ENCODE measurements around the gene ARRDC1. TPM values are rescaled to one million over a fixed set of nuclear protein-coding genes. Genes with fewer than 3 reads are reported as not detected.

ARRDC1 gene, protein sequence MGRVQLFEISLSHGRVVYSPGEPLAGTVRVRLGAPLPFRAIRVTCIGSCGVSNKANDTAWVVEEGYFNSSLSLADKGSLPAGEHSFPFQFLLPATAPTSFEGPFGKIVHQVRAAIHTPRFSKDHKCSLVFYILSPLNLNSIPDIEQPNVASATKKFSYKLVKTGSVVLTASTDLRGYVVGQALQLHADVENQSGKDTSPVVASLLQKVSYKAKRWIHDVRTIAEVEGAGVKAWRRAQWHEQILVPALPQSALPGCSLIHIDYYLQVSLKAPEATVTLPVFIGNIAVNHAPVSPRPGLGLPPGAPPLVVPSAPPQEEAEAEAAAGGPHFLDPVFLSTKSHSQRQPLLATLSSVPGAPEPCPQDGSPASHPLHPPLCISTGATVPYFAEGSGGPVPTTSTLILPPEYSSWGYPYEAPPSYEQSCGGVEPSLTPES
- 24.5 to 27.3 TPM (median 27.2 TPM) in 3 replicates for total RNA-seq
- long read RNA-seq, transcript ARRDC1-201 (8 exons, 1,586 nt): major isoform, 28 of 57 reads
- long read RNA-seq, partial matches to known transcripts: 14 of 57 reads
- long read RNA-seq, other reads (novel, unspliced or antisense): 14 of 57 reads

DNA sequence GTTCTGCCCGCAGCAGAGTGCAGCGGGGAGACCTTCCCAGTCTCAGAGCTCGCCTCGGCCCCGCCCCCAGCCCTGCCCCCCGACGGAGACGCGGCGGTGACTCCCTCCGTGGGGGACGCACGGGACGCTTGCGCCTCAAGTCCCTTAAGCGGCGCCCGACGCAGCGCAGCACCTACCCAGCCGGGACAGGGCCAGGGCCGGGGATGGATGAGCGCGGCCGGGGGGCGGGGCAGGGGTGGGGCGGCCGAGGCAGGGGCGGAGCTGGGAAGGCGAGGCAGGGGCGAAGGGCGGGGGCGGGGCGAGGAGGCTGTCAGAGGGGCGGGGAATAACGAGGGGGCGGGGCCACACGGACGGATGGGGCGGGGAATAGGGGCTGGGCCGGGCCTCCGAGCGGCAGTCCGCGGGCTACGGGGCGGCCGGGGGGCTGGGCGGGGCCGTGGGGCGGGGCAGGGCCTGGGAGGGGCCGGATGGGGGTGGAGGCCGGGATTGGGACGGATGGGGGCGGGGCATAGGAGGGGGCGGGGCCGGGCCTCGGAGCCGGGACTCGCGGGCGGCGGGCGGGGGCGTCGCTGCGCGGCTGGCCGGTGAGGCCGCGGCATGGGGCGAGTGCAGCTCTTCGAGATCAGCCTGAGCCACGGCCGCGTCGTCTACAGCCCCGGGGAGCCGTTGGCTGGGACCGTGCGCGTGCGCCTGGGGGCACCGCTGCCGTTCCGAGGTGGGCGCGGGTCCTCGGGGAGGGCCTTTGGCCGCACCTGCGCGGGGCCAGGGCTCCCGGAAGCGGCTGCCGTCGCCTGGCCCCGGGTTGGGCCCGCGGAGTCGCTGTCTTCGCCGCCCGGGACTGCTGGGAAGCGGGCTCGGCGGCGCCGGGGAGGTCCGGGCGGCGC, at the start of gene ARRDC1:
Gene ARRDC1, plus strand, starts transcription at position 566 of the 884 bp plus-strand sequence. Its CDS starts 32 bp downstream, at position 598.
- TF ChIP-seq, protein P1, sequence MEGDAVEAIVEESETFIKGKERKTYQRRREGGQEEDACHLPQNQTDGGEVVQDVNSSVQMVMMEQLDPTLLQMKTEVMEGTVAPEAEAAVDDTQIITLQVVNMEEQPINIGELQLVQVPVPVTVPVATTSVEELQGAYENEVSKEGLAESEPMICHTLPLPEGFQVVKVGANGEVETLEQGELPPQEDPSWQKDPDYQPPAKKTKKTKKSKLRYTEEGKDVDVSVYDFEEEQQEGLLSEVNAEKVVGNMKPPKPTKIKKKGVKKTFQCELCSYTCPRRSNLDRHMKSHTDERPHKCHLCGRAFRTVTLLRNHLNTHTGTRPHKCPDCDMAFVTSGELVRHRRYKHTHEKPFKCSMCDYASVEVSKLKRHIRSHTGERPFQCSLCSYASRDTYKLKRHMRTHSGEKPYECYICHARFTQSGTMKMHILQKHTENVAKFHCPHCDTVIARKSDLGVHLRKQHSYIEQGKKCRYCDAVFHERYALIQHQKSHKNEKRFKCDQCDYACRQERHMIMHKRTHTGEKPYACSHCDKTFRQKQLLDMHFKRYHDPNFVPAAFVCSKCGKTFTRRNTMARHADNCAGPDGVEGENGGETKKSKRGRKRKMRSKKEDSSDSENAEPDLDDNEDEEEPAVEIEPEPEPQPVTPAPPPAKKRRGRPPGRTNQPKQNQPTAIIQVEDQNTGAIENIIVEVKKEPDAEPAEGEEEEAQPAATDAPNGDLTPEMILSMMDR (IDR thresholded peaks at IDR 0.05): peak; percentile 8
- no peak within 1 kb of the TSS for H3K27ac Mint-ChIP-seq (ENCODE audit: unreplicated experiment)

DNA sequence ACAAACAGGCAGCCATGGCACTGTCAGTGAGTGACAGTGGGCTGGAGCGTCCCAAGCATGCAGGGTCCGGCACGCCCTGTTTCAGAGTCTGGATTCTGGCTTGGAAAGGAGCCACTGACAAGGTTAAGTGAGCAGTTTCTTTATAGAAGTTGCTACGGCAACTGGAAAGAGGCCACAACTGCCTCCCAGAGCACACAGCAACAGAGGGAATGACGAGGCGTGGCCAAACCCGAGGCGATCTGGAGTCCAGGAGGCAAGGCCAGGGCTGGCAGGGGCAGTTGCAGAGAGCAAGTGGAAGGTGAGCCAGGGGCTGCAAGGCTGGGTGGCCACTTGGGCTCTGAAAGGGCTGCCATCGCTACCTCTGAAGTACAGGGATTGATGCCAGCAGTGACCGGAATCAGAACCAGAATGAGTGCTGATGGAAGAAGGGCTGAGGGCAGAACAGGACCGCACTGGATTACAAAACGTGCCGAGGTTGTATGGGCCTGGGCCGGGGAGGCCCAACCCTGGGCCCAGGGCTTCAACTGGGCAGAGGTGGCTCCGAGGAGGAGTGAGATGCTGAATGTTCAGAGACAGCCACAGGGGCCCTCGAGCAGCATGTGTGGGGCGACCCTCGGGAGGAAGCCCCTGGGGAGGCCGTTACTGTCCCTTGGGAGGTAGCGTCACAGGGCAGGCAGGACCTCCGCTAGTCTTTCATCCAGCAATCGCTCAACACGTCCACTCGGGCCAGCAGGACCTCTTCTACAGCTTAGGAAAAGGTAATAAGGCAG, 49.2 kb upstream of the ARRDC1 start:
- H3K9me3 Mint-ChIP-seq (ENCODE audit: low read depth): no peaks in the 10 kb centered on the region
- no peaks in the 10 kb centered on the region for H3K27me3 Mint-ChIP-seq (ENCODE audit: low read depth)
- peak overlapping the region; percentile 61 for H3K27ac Mint-ChIP-seq (ENCODE audit: unreplicated experiment)
- peaks cover 10% of the 10 kb centered on the region for H3K4me1 Mint-ChIP-seq (ENCODE audit: low read depth)
- no peak overlapping the region for H3K4me3 Mint-ChIP-seq (ENCODE audit: unreplicated experiment)
- TF ChIP-seq, protein P1 (IDR thresholded peaks at IDR 0.05): no peak
- peaks cover 22% of the 10 kb centered on the region for H3K36me3 Mint-ChIP-seq (ENCODE audit: low read depth)
- DNase-seq (ENCODE audit: low spot score): no peak

More for the DNA sequence above, at the start of gene ARRDC1:
- no peak for DNase-seq (ENCODE audit: low spot score)
- H3K4me1 Mint-ChIP-seq (ENCODE audit: low read depth): peaks cover 21% of the 10 kb centered on the region
- no peaks in the 10 kb centered on the region for H3K9me3 Mint-ChIP-seq (ENCODE audit: low read depth)
- peak within 1 kb of the TSS; percentile 66 for H3K4me3 Mint-ChIP-seq (ENCODE audit: unreplicated experiment)
- H3K36me3 Mint-ChIP-seq (ENCODE audit: low read depth): no peaks in the 10 kb centered on the region
- no peaks in the 10 kb centered on the region for H3K27me3 Mint-ChIP-seq (ENCODE audit: low read depth)

DNA sequence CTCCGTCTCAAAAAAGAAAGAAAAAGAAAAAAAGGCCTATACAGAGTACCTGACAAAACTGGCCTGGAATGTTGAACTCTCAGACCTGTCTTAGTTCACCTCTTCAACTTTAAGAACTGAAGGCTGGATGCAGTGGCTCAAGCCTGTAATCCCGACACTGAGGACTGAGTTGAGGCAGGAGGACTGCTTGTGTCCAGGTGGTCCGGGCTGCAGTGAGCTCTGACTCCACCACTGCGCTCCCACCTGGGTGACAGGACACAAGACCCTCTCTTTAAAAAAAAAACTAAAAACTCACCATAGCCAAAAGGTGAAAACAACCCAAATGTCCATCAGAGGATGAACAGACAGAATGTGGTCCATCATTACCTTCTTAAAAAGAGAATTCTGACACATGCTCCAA, 47.4 kb upstream of the ARRDC1 start:
- peaks cover 3% of the 10 kb centered on the region for H3K4me1 Mint-ChIP-seq (ENCODE audit: low read depth)
- H3K9me3 Mint-ChIP-seq (ENCODE audit: low read depth): no peaks in the 10 kb centered on the region
- TF ChIP-seq, protein P1 (IDR thresholded peaks at IDR 0.05): no peak
- H3K36me3 Mint-ChIP-seq (ENCODE audit: low read depth): peaks cover 28% of the 10 kb centered on the region
- peak overlapping the region; percentile 45 for H3K27ac Mint-ChIP-seq (ENCODE audit: unreplicated experiment)
- H3K27me3 Mint-ChIP-seq (ENCODE audit: low read depth): no peaks in the 10 kb centered on the region
- DNase-seq (ENCODE audit: low spot score): no peak
- H3K4me3 Mint-ChIP-seq (ENCODE audit: unreplicated experiment): no peak overlapping the region

DNA sequence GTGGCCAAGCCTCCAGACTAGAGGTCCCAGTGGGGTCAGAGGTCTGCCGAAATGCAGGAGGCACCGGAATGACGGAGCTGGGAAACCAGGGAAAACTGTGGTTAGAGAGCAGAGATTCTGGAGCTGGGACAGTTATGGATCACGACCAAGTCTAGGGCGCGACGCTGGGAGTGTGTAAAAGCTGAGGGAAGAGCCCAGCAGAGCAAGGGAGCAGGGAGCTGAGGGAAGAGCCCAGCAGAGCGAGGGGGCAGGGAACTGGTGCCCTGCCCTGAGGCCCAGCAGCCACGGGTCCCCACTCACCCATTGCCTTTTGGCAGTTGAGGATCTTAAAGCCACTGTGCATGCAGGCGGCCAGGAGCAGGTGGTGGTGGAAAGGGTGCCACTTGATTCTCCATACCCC, 41.4 kb upstream of the ARRDC1 start:
- TF ChIP-seq, protein P1 (IDR thresholded peaks at IDR 0.05): no peak
- Mint-ChIP-seq H3K27me3 (ENCODE audit: low read depth) (no peaks in the 10 kb centered on the region), H3K36me3 (ENCODE audit: low read depth) (peaks cover 26% of the 10 kb centered on the region), H3K27ac (ENCODE audit: unreplicated experiment) (no peak overlapping the region), H3K9me3 (ENCODE audit: low read depth) (no peaks in the 10 kb centered on the region), H3K4me1 (ENCODE audit: low read depth) (no peaks in the 10 kb centered on the region), H3K4me3 (ENCODE audit: unreplicated experiment) (no peak overlapping the region)
- no peak for DNase-seq (ENCODE audit: low spot score)

Data from chondrocyte (in vitro differentiated cells).